HCT116 (cell line): Measurements from ENCODE around the gene DHRS4. TPM values are rescaled to one million over a fixed set of nuclear protein-coding genes. Genes with fewer than 3 reads are reported as not detected.
"Not testable (repeated sequence)": the region's sequence is repeated elsewhere in the genome, so short reads cannot be mapped to it uniquely, and the experiment has no call there.

Experiments used
- ATAC-seq: fragments of 200-7000 bp; cut with Tn5 transposase; 2 replicates; pipeline ENCODE4 v1.9.1; 2020; ENCODE audit warnings: mild to moderate bottlenecking, moderate library complexity
- BruUV-seq: library from RNA; stranded (reverse); fragments of 400-500 nt; replicated peaks from 2 replicates; lab custom pipeline; 2021; lab: Mats Ljungman, UMichigan
- CTCF ChIA-PET: fragments of 300-600 bp; sonication (Branson Sonifier 250); formaldehyde crosslinking; loops from one replicate; lab custom pipeline; 2021; ENCODE audit warnings: antibody characterized with exemption; lab: Charles Lee
- POLR2A ChIA-PET: fragments of 300-600, 350-600 bp; sonication (Branson Sonifier 250); formaldehyde crosslinking; loops from one replicate; lab custom pipeline; 2021; ENCODE audit warnings: antibody characterized with exemption; lab: Charles Lee
- RAD21 ChIA-PET, 2 experiments: fragments of 300-600 bp; sonication (Branson Sonifier 250); formaldehyde crosslinking; loops; one replicate each; lab custom pipeline; 2023; ENCODE audit warnings: low total read pairs in 2 of 2; ENCODE audit not compliant: uncharacterized antibody in 2 of 2, unreplicated experiment in 2 of 2, low non-redundant PET in 1 of 2; lab: Charles Lee
- DNase-seq: peaks from one replicate; pipeline ENCODE4 v3.0.0-alpha.2; 2010; ENCODE audit warnings: low read depth, low spot score
- H2AFZ ChIP-seq: fragments of 200-600 bp; shearing (Covaris generic), sonication (generic); 2 replicates; pipeline ENCODE4 v1.6.1; 2017; ENCODE audit warnings: low read depth, mixed run types, mixed read lengths, antibody characterized with exemption, low read length; ENCODE audit not compliant: poor library complexity, severe bottlenecking
- H3K27ac ChIP-seq: 2 replicates; pipeline ENCODE4 v1.5.1; 2012; ENCODE audit warnings: low read depth, low read length
- H3K27me3 ChIP-seq: fragments of 200-600 bp; sonication (generic); 2 replicates; pipeline ENCODE4 v1.6.1; 2016; ENCODE audit warnings: mixed run types, low read length, mixed read lengths; ENCODE audit not compliant: insufficient read depth
- H3K36me3 ChIP-seq, 2 experiments: fragments of 200-500 bp in 1 of 2; fragments of 200-600 bp in 1 of 2; sonication (Bioruptor generic) in 1 of 2; sonication (generic) in 1 of 2; 2 replicates each; pipeline versions ENCODE4 v1.5.1 to v1.6.1; 2014 to 2016; ENCODE audit warnings: low read length in 2 of 2, inconsistent platforms in 1 of 2, mixed read lengths in 1 of 2, mixed run types in 1 of 2; ENCODE audit not compliant: insufficient read depth in 2 of 2, control insufficient read depth in 1 of 2
- H3K4me1 ChIP-seq, 2 experiments: fragments of 200-600 bp in 1 of 2; sonication (generic) in 1 of 2; 2 replicates each; pipeline versions ENCODE4 v1.5.1 to v1.6.1; 2012 to 2017; ENCODE audit warnings: low read length in 2 of 2, inconsistent platforms in 1 of 2, mild to moderate bottlenecking in 1 of 2, mixed read lengths in 1 of 2, mixed run types in 1 of 2, moderate library complexity in 1 of 2; ENCODE audit not compliant: insufficient read depth in 2 of 2, control insufficient read depth in 1 of 2
- H3K4me2 ChIP-seq: fragments of 200-600 bp; sonication (generic); 2 replicates; pipeline ENCODE4 v1.6.1; 2017; ENCODE audit warnings: mixed run types, low read length, mixed read lengths
- H3K4me3 ChIP-seq, 2 experiments: fragments of 200-600 bp in 1 of 2; sonication (generic) in 1 of 2; replicated peaks in 1 of 2; 2 replicates each; pipeline ENCODE4 v1.5.1; 2011 to 2016; ENCODE audit warnings: low read length in 2 of 2, control low read depth in 1 of 2, low read depth in 1 of 2, mild to moderate bottlenecking in 1 of 2, mixed read lengths in 1 of 2, mixed run types in 1 of 2
- H3K79me2 ChIP-seq: fragments of 200-600 bp; sonication (generic); 2 replicates; pipeline ENCODE4 v1.6.1; 2017; ENCODE audit warnings: mild to moderate bottlenecking, mixed run types, low read length, moderate library complexity, mixed read lengths; ENCODE audit not compliant: insufficient read depth
- H3K9ac ChIP-seq: fragments of 200-600 bp; sonication (generic); 2 replicates; pipeline ENCODE4 v1.6.1; 2016; ENCODE audit warnings: low read length, mixed read lengths
- H3K9me2 ChIP-seq: fragments of 200-600 bp; sonication (generic), shearing (Covaris generic); 2 replicates; pipeline ENCODE4 v1.6.1; 2017; ENCODE audit warnings: mixed run types, mild to moderate bottlenecking, moderate library complexity; ENCODE audit not compliant: insufficient read depth
- H3K9me3 ChIP-seq, 2 experiments: fragments of 200-500 bp in 1 of 2; fragments of 200-600 bp in 1 of 2; sonication (Bioruptor generic) in 1 of 2; sonication (generic) in 1 of 2; 2 replicates each; pipeline ENCODE4 v1.6.1; 2014 to 2017; ENCODE audit warnings: low read length in 2 of 2, mixed read lengths in 2 of 2, inconsistent platforms in 1 of 2, low read depth in 1 of 2, mild to moderate bottlenecking in 1 of 2, mixed run types in 1 of 2, moderate library complexity in 1 of 2; ENCODE audit not compliant: control insufficient read depth in 1 of 2, insufficient read depth in 1 of 2
- H4K20me1 ChIP-seq: fragments of 200-600 bp; sonication (generic), shearing (Covaris generic); 2 replicates; pipeline ENCODE4 v1.6.1; 2017; ENCODE audit warnings: mixed run types, mild to moderate bottlenecking, moderate library complexity; ENCODE audit not compliant: insufficient read depth
- SIN3A ChIP-seq: IDR thresholded peaks from 2 replicates; pipeline ENCODE4 v1.6.1; 2012; ENCODE audit warnings: low read depth
- intact Hi-C: fragments of 100-400 bp; cut with micrococcal nuclease; formaldehyde crosslinking; loops from 2 replicates; pipeline ENCODE4 v1.10.0; 2022
- total RNA-seq: library from RNA; stranded (reverse); gene quantifications from one replicate; pipeline ENCODE4 v1.2.1, GENCODE V29; 2021; ENCODE audit not compliant: unreplicated experiment

The DHRS4 gene
- total RNA-seq, 1 experiment from 2014 or later: 21.8 TPM

DNA sequence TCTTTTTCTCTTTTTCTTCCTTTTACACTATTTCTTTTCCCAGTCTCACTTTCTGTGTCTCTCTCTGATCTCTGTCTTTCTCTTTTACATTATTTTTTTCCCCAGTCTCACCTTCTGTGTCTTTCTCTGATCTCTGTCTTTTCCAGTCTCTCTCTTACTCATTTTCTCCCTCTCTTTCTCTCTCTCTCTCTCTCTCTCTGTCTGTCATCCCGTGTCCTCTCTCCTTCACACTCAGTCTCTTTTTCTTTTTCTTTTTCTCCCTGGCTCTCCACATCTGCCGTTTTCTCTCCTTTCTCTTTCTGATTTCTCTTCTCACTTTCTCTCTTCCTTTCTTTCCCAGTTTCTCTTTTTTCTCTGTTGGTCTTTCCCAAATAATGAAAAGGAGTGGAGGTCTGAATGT lies 57.5 kb downstream of the DHRS4 start:
- no peaks in the 10 kb centered on the region for H3K9me2 ChIP-seq
- ATAC-seq: no peak
- POLR2A ChIA-PET: no interaction called here
- H2AFZ ChIP-seq: no peak overlapping the region
- peaks cover 0 to 4% of the 10 kb centered on the region in 2 experiments; a peak in 1 of 4 replicates for H3K4me1 ChIP-seq
- CTCF ChIA-PET: no interaction called here
- H3K79me2 ChIP-seq: no peaks in the 10 kb centered on the region
- H3K36me3 ChIP-seq: no peaks in the 10 kb centered on the region
- DNase-seq: no peak
- no peak overlapping the region for H3K4me3 ChIP-seq
- RAD21 ChIA-PET: no interaction called here
- no peaks in the 10 kb centered on the region for H4K20me1 ChIP-seq
- H3K9me3 ChIP-seq: no peaks in the 10 kb centered on the region
- intact Hi-C loops: loop anchor here (5.0 to 10.0 kb wide), 2 partner anchors 56 to 286 kb away; partner anchors contain the start of genes DHRS1, DHRS4 and NOP9
- H3K4me2 ChIP-seq: no peak overlapping the region
- H3K27ac ChIP-seq: no peak overlapping the region
- H3K27me3 ChIP-seq: no peaks in the 10 kb centered on the region
- TF ChIP-seq SIN3A: no peak
- TF ChIP-seq, all 23 proteins: peak for 0
- no peak overlapping the region for H3K9ac ChIP-seq
- BruUV-seq: no TSS peak

DNA sequence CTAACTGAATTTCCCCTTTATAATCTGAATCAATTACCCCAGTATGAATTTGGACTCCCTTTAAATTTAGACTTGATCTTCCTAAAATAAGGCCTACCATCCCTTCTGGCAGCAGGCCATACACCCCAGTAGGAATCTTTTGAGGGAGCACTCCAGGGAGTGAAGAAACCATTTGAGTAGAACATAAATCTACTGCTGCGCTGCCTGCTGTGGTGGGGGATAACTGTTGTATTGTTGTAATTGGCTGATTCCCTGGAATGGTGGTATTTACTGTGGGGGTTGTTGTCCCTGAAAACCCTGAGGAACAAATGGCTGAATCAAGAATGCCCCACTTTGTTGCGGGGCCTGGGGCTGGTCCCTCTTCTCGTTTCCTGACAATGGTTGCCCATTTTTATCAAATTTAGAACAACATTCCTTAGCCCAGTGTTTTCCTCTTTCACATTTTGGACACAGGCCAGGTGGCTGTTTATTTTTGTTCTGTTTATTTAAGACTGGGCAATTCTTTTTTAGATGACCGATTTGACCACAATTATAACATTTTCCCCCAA lies 59.2 kb downstream of the DHRS4 start:
- DNase-seq, BruUV-seq, H3K4me3 ChIP-seq, H3K9me2 ChIP-seq, H3K4me2 ChIP-seq, RAD21 ChIA-PET, H3K27ac ChIP-seq, POLR2A ChIA-PET, H3K36me3 ChIP-seq, H3K4me1 ChIP-seq, CTCF ChIA-PET, H4K20me1 ChIP-seq, H2AFZ ChIP-seq, H3K79me2 ChIP-seq, H3K9me3 ChIP-seq, H3K27me3 ChIP-seq, ATAC-seq, H3K9ac ChIP-seq: not testable (repeated sequence)
- intact Hi-C loops: loop anchor here (5.0 to 10.0 kb wide), 2 partner anchors 58 to 285 kb away; partner anchors contain the start of genes DHRS1, DHRS4 and NOP9
